GM19324 (cell line): ENCODE measurements around the gene KRT17.

Source experiments
- ATAC-seq: cut with Tn5 transposase; IDR thresholded peaks from one replicate; pipeline ENCODE4 v1.9.1; 2021; ENCODE audit warnings: mild to moderate bottlenecking, moderate library complexity; ENCODE audit not compliant: unreplicated experiment, low FRiP score

The KRT17 gene

DNA sequence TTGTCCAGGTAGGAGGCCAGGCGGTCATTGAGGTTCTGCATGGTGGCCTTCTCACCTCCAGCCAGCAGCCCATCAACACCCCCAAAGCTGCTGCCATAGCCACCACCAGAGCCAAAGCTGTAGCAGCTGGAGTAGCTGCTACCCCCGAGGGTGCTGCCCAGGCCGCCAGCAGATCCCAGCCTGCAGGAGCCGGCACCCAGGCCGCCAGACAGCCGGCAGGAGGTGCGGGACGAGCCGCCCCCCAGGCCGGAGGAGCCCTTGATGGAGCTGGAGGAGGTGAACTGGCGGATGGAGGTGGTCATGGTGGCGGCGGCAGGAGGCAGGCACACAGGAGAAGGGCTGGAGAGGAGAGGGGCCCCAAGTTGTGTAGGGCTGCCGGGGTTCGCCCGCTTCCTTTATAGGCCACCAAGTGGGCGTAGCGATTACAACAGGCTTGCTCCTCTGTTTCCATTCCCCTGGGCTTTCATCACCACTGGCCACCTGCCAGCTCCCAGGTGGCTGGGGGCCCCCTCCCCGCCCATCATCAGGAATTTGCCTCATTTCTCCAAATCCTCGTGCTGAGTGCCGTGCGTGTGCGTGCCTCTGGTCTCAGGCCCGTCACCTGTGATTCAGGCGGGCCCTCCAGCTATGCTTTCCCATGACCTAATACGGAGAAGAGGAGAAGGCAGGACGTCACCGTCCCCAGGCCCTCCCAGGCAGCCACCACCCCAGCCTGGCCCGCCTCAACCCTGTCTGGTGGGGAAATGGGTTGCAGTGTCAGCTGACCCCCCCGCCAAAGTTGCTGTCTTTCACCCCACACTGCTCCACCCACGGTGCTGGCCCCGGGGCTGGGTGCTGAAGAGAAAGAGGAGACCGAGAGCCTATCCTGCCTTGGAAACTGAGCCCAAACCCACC is at the start of gene KRT17:
KRT17 (minus strand) TSS at position 368 of the 894 bp plus-strand sequence; CDS start at position 302, 66 bp downstream.
- no peak for ATAC-seq

DNA sequence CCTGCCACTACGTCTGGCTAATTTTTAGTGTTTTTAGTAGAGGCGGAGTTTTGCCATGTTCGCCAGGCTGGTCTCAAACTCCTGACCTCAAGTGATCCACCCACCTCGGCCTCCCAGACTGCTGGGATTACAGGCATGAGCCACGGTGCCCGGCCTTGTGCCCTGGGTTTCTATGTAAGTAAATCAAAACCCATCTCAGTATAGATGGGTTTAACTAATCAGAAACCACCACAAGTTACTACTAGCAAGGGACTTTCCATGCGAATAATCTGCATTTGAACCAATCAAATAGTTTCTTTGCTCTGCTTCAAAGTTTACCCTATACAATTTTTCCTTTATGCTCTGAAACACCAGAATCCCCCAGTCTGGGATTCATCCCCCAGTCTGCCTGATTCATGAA is 47.8 kb upstream of the KRT17 start:
- no peak for ATAC-seq

DNA sequence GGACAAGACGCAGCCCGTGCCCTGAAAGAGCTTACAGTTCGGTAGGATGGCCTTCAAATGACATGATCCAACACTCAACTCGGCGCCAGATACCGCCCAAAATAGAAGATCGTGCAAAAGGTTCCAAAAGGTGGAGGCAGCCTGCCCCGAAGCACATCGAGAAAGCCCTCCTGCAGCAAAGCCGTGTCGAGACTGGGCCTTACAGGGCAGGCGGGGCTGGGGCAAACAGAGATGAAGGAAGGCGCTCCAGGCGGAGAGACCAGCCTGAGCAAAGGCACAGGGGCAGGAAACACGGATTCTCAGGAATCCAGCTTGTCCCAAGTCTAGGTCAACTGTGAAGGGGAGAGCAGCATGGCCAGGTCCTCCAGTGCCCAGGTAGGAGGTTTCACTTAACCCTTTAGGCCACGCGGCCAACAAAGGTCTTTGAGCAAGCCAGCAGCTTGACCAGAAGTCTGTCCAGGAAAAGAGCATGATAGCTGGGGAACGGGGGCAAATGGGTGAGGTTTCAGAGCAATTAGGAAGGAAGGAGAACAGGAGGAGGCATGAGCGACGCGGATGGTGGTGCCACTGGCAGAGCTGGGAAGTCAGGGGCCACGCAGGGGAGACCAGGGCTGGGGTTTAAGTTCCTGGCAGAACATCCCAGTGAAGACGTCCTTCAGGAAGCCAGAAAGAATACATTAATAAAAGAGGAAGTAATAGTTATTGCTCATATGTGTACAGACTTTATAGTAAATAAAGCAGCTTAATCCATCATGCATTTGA is 43.1 kb upstream of the KRT17 start:
- no peak for ATAC-seq

DNA sequence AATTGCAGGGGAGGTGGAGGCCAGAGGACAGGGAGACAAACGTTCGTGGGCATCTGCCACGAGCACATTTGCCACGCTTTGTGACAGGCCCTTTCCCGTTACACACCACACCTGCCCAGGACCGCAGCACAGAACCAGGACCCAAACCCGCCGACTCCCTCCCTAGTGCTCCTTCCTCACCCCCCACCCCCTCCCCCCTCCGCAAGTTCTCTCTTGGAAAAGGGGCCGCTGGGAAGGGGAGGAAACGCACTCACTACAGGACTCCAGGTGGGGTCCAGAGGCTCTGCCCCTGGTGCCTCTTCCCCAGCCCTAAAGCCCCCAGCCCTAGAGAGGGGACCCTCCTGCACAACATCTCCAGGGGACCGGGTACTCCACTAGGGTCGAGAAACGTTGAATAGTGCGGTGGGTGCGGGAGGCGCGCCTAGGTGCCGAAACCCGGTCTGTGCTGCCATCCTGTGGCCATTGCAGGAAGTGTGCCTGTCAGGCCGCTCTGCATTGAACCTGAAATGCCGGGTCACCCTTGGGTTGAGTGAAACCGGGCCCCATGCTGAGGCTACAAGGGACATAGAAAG is 42.4 kb upstream of the KRT17 start:
- peak; percentile 61 for ATAC-seq

DNA sequence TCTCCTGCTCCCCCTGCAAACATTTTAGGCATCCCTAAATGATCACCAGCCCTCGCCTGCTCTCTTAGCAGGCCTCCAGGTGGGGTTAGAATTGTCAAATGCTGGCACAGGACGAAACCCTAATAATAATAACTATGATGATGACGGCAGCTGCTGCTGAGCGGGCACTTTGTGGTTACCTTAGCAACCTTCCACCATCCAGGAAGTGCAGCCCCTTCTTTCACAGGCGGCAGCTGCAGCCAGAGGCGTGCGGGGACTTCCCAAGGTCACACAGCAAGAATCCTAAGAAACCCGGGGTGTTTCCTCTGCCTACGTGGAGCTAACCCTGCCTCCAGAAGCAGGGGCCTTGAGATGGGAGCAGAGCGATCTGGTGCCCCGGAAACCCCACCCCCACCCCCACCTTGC is 41.9 kb upstream of the KRT17 start:
- peak; percentile 25 for ATAC-seq

DNA sequence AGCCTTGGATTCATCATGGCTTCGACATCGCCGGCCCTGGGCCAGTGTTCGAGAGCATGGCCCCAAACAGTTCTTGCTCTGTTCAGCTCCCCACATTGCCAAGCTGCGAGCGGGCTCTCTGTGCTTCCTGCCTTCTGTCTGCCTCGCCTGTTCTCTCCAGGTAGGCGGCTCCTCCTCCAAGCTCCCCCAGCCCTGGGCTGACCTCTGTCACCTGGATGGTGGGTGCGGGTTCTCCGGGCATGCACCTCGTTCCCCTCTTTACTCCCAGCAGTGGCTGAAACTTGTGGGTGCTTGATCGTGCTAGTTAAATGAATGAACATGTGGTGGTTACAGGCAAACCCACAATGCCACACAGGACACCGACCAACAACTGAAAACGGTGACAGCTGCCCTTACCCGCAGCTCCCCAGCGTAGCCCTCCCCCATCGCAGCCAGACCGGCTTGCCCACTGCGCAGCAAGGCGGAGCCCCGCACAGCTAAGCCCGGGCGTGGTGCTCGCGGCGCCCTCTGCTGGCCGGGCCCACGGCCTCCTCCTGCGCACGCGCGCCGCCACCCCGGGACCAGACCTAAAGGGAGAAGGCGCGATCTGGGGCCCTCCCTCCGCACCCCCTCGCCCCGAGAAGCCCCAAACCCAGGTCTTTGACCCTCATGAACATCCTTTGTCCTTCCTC is 41.3 kb upstream of the KRT17 start:
- peak; percentile 79 for ATAC-seq

DNA sequence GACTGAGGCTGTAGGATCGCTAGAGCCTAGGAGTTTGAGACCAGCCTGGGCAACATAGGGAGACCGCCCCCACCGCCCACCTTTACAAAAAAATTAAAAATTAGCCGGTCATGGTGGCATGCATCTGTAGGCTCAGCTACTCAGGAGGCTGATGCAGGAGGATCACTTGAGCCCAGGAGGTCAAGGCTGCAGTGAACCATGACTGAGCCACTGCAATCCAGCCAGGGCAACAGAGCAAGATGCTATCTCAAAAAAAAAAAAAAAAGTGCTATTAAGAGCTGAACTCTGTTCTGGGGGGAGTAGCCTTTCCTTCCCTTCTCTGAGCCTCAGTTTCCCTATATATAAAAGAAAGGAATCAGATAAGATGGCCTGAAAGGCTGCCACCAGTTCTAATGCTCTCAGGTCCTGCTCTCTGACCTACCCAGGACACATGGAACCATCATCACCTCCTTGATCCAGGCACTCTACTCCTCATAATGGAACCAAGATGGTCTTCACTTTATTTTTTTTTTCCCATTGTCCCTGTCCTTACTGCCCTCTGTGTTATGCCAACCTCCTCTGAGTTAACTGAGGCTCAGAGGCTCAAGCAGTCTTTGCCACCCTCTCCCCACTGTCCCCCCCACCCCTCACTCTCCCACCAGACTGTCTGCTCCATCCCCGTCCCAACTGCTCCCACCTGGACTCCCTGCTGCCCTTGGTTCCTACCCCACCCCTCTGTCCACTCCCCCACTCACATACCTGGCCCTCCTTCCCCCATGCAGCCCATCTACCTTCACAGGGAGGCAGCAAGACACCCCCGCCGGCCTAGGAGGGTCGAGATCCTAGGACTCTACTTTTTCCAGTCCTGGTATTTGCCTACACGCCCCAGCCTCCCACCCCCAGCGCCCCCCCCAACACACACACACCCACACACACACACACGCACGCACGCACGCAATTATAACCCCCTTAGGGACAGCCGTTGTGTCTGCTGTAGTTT is 40.5 kb upstream of the KRT17 start:
- no peak for ATAC-seq

DNA sequence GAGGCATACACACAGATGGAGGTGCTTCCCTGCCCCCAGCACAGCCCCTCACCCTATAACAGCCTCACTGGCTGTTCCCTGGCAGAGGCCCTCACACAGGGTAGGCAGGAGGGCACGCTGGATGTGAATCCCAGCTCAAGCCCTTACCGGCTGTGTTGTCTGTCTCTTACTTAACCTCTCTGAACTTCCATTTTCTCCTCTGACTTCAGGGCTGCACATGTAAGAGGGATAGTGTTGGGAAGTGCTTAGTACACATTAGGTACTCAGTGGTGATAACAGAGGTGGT is 39.7 kb upstream of the KRT17 start:
- no peak for ATAC-seq

DNA sequence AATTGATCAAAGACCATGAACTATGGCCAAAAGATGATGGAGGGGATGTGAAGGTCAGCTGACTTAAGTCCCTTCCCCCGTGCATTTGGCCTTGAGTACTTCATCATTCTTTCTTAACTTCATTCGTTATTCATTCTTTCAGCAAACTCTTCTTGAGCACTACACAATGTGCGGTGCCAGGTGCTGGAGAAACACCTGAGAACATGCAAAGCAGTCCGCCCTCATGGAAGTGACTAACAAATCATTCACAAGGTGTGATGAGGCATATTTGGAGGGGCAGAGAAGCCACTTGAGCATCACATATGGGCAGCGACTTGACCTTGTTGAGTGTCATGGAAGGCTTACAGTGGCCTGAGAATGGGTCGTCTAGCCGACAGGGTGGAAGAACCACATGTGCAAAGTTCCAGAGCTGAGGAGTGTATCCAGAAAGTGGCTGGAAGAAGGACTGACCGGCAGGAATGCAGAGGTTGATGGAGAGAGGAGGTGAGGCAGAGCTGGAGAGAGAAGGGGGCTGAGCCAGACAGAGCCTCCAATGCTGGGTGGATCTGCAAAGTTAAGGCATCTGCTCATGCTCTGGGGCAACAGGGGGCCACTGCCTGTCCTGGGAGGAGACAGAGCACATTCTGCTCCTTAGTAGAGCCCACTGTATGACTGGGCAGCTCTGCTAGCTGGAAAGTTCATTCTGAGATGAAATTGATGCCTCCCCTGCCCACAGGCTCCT is 39.2 kb upstream of the KRT17 start:
- ATAC-seq = no peak

DNA sequence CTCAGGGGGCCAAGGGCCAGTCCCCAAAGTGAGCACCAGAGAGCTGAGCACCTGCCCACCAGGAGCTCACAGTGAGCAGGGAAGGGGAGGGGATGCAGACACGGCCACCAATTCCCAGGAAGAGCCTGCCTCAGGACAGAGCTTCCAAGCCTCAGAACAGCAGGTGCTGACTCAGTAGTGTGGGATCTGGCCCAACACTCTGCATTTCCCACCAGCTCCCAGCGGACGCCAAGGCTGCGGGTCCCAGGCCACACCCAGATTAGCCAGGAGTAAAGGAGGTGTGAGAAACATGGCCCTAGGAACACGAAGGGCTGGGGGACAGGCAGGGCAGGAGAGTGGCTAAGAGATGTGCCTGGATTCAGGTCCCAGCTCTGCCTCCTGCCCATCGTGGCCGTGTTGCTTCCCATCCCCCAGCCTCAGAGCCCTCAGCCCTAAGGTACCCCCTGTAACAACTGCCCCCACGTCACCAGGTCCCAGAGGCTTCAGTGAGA is 35.9 kb upstream of the KRT17 start:
- ATAC-seq = no peak

DNA sequence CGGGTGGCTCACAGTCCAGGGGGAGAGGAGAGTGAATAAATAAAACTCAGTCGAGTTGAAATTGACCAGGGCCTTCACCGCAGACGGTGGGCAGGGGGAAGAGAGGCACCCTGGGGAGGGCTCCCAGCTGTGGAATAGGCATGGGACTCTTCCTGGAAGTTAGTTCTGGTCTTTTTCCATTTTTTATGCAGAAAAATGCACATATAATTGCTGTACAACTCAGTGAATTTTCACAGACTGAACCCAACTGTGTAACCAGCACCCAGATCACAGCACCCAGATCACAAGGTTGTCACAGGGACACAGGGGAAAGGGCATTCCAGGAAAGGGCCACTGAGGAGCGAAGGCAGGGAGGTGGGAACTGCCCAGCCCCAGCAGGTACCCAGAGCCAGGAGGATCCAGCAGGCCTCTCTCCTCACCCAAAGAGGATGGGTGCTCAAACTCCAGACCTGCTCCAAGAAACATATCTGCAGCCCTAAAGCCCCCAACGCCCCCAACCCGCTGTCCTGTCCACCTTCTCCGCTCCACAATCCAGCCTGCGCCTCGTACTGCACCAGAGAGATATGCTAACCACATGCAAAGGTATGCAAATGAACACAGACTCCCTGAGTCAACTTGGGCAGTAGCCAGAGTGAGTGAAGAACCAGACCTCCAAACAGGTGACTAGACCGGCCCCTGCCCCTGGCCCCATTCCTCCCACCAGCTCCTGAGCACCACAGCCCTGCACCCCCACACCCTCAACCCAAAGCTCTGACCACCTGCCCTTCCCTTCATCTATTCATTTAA is 35.2 kb upstream of the KRT17 start:
- ATAC-seq = no peak

DNA sequence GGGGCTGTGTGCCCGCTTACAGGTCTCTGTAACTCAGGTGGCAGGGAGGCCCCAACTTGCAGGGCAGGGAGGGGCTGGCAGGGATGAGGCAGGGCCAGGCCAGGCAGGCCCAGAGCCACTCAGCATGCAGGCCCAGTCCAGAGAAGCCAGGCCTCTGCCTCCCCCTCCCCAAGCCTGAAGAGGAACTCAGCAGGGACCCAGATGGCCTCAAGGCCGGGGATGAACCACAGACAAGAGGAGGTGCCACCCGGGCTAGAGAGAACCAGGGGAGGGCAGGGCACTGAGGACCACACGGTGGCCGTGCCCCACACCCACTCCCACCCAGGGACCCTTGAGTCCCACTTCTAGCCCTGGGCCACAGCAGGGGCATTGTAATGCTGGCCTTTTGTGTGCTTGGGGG is 34.5 kb upstream of the KRT17 start:
- no peak for ATAC-seq

DNA sequence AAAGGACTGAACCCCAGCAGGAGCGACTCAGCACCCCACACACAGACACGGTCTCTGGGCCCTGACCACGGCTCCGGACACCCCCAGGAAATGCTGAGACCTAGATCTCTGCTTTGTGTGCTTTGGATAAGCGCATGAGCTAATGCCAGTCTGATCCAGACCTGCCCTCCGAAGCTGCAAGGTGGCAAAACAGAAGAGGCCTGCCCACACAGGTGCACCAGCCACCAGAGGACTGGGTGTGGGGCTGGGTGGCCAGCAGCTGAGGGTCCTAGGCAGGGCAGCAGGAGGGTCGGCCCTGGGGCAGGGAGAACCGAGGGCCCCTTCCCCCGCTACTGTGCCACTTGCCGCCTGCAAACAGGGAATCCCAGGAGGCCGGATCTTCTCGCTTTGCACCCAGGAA is 33.6 kb upstream of the KRT17 start:
- no peak for ATAC-seq

DNA sequence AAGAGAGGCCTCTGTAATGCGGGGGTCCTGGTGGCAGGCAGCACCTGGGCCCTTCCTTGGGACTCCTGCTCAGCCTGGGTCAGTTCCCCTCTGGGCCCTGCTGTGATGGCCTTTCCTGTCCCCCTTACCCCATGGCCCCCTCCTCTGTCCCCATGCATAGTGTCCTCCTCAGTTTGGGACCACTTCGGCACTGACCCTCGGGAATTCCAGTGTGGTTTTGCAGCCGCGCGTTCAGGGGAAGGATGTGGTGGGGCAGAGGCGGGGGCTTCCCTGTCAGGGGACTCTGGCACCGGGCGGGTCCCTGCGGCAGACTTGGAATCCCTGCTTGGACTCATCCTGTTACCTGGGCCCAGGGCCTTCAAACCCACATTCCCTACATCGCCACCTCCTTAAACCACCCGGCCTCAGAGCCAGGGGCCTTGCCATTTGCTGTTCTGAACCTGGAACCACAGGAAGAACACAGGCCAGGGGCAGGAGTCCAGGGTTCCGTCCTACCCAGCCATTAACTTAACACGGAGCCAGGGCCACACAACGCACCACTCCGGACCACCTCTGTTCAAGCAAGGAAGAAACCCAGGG is 32.9 kb upstream of the KRT17 start:
- no peak for ATAC-seq

DNA sequence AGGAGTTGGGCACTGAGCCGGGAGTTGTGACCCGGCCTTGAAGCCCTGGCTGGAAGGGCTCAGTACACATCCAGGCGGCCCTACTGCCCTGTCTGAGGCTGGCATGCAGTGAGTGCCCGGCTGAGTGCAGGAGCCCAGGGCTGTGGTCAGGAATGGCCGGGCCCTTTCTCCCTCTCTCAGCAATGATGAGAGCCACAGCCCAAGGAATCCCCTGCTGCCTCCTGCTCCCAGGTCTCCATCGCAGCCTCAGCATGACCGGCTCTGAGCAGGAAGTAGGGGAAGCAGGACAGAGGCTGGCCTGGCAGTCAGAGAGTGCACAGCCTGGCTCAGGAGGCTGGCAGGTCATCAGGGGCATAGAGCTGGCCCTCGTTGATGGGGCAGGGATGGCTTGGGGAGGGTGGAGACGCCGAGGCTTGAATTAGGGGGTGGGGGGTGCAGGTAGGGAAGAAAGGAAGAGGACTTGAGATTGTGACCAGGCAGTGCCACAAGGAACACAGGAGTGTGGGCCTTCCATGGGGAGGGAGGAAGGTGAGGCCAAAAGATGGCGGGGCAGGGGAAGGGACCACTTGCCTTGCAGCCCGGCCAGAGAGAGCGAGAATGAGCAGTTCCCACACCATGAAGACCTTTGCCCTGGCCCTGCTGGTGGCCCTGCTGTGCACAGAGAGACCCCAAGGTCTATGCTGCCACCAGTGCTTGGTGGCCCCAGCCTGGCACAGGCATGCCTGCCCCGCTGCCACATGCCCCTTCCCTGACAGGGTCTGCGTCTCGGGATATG is 32.1 kb upstream of the KRT17 start:
- no peak for ATAC-seq

DNA sequence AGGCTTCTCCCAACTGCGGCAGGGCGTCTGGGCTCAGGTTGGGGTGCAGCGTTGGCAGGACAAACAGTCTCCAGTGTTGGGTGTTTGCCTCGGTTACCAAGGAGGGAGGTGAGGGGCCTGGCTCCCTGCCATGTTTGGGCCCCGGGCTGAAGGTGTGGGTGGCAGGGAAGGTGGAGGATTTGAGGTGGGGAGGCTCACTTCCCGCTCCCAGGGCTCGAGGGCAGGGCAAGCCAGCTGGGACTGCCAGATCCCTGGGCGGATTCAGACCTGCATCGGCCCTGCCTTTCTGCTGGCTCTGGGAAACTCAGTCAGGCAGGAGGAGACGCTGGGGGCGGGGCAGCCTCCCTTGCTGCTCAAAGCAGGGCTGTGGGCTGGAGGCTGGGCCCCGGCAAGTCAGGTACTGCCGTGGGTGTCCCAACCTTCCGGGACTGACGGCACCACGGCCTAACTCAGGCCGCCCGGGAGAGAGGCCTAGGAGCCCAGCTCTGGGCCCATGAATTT is 31.3 kb upstream of the KRT17 start:
- no peak for ATAC-seq
